Cardiac fibroblast (primary cell): ENCODE data around the gene ZNF487.
"Not testable (repeated sequence)": the region's sequence is repeated elsewhere in the genome, so short reads cannot be mapped to it uniquely, and the experiment has no call there.

Experiments
- DNase-seq, 2 donors: peaks; one replicate each; pipeline versions ENCODE4 v3.0.0 to v3.0.0-alpha.2; 2010; ENCODE audit warnings: low read depth in 2 of 2
- H3K4me3 ChIP-seq, 2 donors: replicated peaks in 1 of 2; 1 replicate in 1 of 2; 2 replicates in 1 of 2; pipeline ENCODE4 v1.5.1; 2011; ENCODE audit warnings: low read depth in 2 of 2, low read length in 2 of 2, mild to moderate bottlenecking in 2 of 2, moderate library complexity in 1 of 2
- CTCF ChIP-seq: IDR thresholded peaks from one replicate; pipeline ENCODE4 v1.5.1; 2011; ENCODE audit warnings: low read depth, mild to moderate bottlenecking, low read length, inconsistent platforms

Gene ZNF487

GRCh38 chr10:43448742-43449141, 11.8 kb downstream of the ZNF487 start:
- DNase-seq, result no peak
- TF ChIP-seq CTCF, result no peak
- H3K4me3 ChIP-seq, result no peak overlapping the region

GRCh38 chr10:43452356-43452914, 15.5 kb downstream of the ZNF487 start:
- TF ChIP-seq CTCF, result no peak
- no peak for DNase-seq
- H3K4me3 ChIP-seq, result no peak overlapping the region

GRCh38 chr10:43453266-43453831, 16.4 kb downstream of the ZNF487 start:
- no peak overlapping the region for H3K4me3 ChIP-seq
- DNase-seq, result no peak
- no peak for TF ChIP-seq CTCF

- not testable (repeated sequence) for DNase-seq, H3K4me3 ChIP-seq
Measured at GRCh38 chr10:43454025-43454424, 17.1 kb downstream of the ZNF487 start.

GRCh38 chr10:43456561-43456960, 19.6 kb downstream of the ZNF487 start:
- not testable (repeated sequence) for H3K4me3 ChIP-seq, DNase-seq

- DNase-seq, result no peak
- no peak for TF ChIP-seq CTCF
- H3K4me3 ChIP-seq, result no peak overlapping the region
Measured at GRCh38 chr10:43458227-43458626, 21.3 kb downstream of the ZNF487 start.

GRCh38 chr10:43461950-43462349, 25.0 kb downstream of the ZNF487 start:
- DNase-seq, result peak; percentile 90 to 93
- no peak overlapping the region for H3K4me3 ChIP-seq
- TF ChIP-seq CTCF, result peak; percentile 57

- DNase-seq, H3K4me3 ChIP-seq: not testable (repeated sequence)
Measured at GRCh38 chr10:43465086-43465735, 28.3 kb downstream of the ZNF487 start.

GRCh38 chr10:43465736-43466120, 28.8 kb downstream of the ZNF487 start:
- not testable (repeated sequence) for H3K4me3 ChIP-seq, DNase-seq
